ENCODE measurements around the gene HS2ST1.

GRCh38 chr1:87023326-87023725 lies 108.9 kb downstream of the HS2ST1 start:
- TF ChIP-seq POLR2A (IDR thresholded peaks at IDR 0.05; ENCODE audit: extremely low read depth, insufficient read length) (no peak), CTCF (IDR thresholded peaks at IDR 0.05; ENCODE audit: low read depth, low read length) (no peak)

Measured in NB4 (cell line).